BE2C (cell line): Measurements from ENCODE around the gene MYB.

Experiments used
- DNase-seq: peaks from one replicate; pipeline ENCODE4 v3.0.0-alpha.2; 2020
- H3K27me3 ChIP-seq: fragments of 250-450 bp; sonication (Bioruptor Pico); 2 replicates; pipeline ENCODE4 v1.5.1; 2020; ENCODE audit warnings: mild to moderate bottlenecking
- H3K36me3 ChIP-seq: fragments of 250-450 bp; sonication (Bioruptor Pico); 2 replicates; pipeline ENCODE4 v1.5.1; 2020; ENCODE audit warnings: mild to moderate bottlenecking
- H3K4me1 ChIP-seq: fragments of 250-450 bp; sonication (Bioruptor Pico); 2 replicates; pipeline ENCODE4 v1.5.1; 2020
- H3K4me3 ChIP-seq: 2 replicates; pipeline ENCODE4 v1.5.1; 2011; ENCODE audit warnings: low read depth, low read length
- H3K9me3 ChIP-seq: fragments of 250-450 bp; sonication (Bioruptor Pico); 2 replicates; pipeline ENCODE4 v1.5.1; 2020
- CTCF ChIP-seq: IDR thresholded peaks from 2 replicates; pipeline ENCODE4 v1.5.1; 2012; ENCODE audit warnings: mild to moderate bottlenecking, low read depth, low read length

MYB gene

DNA sequence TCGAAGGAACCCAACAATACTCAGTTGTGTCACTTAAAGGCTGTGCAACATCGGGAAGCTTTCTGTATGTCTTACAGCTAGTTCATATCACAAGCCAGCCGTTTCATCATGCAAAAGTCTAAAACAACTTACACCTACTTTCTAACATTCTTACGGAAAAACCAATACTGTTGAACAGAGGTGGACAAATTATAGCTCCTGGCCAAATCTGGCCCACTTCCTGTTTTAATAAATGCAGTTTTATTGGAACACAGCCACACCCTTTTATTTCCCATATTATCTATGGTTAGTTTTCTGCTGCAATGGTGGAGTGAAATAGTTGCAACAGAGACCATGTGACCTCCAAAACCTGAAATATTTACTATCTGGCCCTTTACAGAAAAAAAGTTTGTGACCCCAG lies 46.6 kb downstream of the MYB start:
- no peaks in the 10 kb centered on the region for H3K9me3 ChIP-seq
- no peak overlapping the region for H3K4me3 ChIP-seq
- H3K4me1 ChIP-seq = no peaks in the 10 kb centered on the region
- no peak for TF ChIP-seq CTCF
- H3K27me3 ChIP-seq = no peaks in the 10 kb centered on the region
- H3K36me3 ChIP-seq = no peaks in the 10 kb centered on the region
- DNase-seq = no peak

- H3K36me3 ChIP-seq = no peaks in the 10 kb centered on the region
- no peaks in the 10 kb centered on the region for H3K9me3 ChIP-seq
- no peak for DNase-seq
- H3K4me3 ChIP-seq = no peak overlapping the region
- H3K4me1 ChIP-seq = no peaks in the 10 kb centered on the region
- H3K27me3 ChIP-seq = no peaks in the 10 kb centered on the region
- no peak for TF ChIP-seq CTCF
Observed at GRCh38 chr6:135228486-135228885, 47.4 kb downstream of the MYB start.

DNA sequence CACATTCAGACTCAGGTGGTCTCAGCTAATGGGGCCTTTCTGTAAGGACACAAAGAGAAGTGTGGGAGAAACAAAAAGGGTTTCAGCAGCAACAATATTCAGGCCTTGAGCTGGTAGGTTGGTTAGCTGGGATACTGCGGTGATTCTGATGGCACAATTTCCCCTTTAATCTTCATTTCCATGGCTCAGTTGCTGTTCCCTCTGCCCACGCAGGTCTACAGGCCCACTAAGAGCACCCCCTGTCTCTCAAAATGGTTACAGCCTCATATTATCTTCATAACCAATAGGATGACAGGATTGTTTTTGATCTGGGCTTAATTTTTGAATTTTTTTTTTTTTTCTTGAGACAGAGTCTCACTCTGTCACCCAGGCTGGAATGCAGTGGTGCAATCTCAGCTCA lies 48.9 kb downstream of the MYB start:
- Histone ChIP-seq H3K36me3 (no peaks in the 10 kb centered on the region), H3K4me1 (no peaks in the 10 kb centered on the region), H3K9me3 (no peaks in the 10 kb centered on the region), H3K27me3 (no peaks in the 10 kb centered on the region), H3K4me3 (no peak overlapping the region)
- TF ChIP-seq CTCF = no peak
- DNase-seq = no peak

DNA sequence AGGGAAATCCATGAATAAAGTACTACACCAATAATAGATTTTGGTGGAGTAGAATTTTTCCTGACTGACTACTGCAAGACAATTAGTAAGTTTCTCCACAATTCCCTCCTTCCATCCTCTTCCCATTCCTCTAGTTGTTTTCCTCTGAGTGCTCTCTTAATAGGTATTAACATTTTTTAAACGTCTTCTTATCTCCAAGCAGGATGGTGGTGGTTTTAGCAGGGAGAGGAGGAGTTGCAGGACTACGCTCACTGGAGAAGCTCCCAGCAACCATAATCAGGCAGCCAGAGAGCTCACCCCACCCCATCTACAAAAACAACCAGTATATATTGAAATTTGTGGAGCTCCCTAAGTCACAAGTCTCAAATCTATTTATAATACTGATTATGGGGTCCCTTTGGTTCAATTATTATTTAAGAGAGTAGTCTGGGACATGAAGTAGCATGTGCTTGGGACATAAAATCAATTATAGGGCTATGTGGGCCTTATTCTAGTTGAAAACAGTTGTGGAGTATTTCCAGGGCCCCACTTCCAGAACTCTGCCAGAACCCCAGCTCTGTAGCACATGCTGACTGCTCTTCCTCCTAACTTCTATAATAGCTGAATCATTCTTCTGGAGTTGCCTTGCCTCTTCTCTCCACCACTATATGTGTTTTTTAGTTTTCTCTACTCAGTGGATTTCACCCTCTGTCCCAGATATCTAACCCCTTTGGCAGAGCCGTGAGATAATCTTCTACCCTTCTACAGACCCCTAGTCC lies 49.8 kb downstream of the MYB start:
- no peak for DNase-seq
- Histone ChIP-seq H3K4me1 (no peaks in the 10 kb centered on the region), H3K36me3 (no peaks in the 10 kb centered on the region), H3K9me3 (no peaks in the 10 kb centered on the region), H3K4me3 (no peak overlapping the region), H3K27me3 (no peaks in the 10 kb centered on the region)
- TF ChIP-seq CTCF = no peak

DNA sequence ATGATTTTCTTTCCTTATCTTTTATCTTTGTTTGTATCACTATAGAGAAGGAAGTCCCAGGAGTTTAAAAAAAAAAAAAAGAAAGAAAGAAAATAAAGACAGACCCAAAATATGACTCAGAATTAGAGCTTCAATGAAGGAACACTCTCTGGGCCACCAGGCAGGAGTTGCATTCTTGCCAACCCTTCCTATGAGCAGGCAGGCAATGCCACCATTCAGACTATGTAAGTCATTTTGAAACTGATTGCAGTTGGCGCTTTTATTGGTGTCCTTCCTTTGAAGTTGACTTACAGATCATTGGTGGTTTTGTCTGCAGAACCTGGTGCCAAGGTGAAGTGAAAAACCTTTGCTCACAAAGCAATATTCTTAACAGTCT lies 50.3 kb downstream of the MYB start:
- H3K4me3 ChIP-seq = no peak overlapping the region
- no peak for TF ChIP-seq CTCF
- no peaks in the 10 kb centered on the region for H3K27me3 ChIP-seq
- no peak for DNase-seq
- H3K36me3 ChIP-seq = no peaks in the 10 kb centered on the region
- no peaks in the 10 kb centered on the region for H3K9me3 ChIP-seq
- no peaks in the 10 kb centered on the region for H3K4me1 ChIP-seq

- Histone ChIP-seq H3K27me3 (no peaks in the 10 kb centered on the region), H3K4me3 (no peak overlapping the region), H3K9me3 (no peaks in the 10 kb centered on the region), H3K36me3 (no peaks in the 10 kb centered on the region), H3K4me1 (no peaks in the 10 kb centered on the region)
- TF ChIP-seq CTCF = no peak
- DNase-seq = no peak
Observed at GRCh38 chr6:135233686-135234491, 52.8 kb downstream of the MYB start.
